ENCODE data around the gene PTPRT.

DNA sequence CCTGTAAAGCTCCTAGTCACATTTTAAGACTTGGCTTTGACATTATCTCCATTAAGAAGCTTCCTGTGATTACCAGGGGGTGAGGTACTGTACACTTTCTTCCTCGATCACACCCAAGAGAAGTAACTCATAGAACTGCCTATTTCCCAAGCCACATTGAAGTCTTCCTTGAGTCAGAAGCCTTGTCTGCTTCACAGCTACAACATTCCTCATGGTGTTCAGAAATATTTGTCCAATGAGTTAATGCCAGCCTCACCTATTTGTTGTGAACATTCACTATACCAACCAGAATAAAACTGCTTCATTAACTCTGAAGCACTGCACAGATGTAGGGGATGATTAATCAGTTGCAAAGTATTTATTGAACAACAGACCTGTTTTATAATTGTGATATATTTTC, 622.3 kb downstream of the PTPRT start:
- TF ChIP-seq SUZ12 (IDR thresholded peaks at IDR 0.05) = no peak
- TF ChIP-seq FOXM1 (IDR thresholded peaks at IDR 0.05; ENCODE audit: borderline replicate concordance) = no peak
- TF ChIP-seq L3MBTL2 (conservative IDR thresholded peaks at IDR 0.05) = no peak
- no peak for TF ChIP-seq FOXK2 (IDR thresholded peaks at IDR 0.05)
- TF ChIP-seq, protein P1, sequence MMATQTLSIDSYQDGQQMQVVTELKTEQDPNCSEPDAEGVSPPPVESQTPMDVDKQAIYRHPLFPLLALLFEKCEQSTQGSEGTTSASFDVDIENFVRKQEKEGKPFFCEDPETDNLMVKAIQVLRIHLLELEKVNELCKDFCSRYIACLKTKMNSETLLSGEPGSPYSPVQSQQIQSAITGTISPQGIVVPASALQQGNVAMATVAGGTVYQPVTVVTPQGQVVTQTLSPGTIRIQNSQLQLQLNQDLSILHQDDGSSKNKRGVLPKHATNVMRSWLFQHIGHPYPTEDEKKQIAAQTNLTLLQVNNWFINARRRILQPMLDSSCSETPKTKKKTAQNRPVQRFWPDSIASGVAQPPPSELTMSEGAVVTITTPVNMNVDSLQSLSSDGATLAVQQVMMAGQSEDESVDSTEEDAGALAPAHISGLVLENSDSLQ (IDR thresholded peaks at IDR 0.05) = no peak
- no peak for TF ChIP-seq ARNT (IDR thresholded peaks at IDR 0.05)
- no peak for TF ChIP-seq SP1 (IDR thresholded peaks at IDR 0.05)
- no peak for TF ChIP-seq BHLHE40 (IDR thresholded peaks at IDR 0.05; ENCODE audit: borderline replicate concordance)
- TF ChIP-seq ZNF384 (IDR thresholded peaks at IDR 0.05) = no peak
- TF ChIP-seq FOXA1 (IDR thresholded peaks at IDR 0.05) = no peak
- TF ChIP-seq ELF4 (IDR thresholded peaks at IDR 0.05) = no peak
- no peak for TF ChIP-seq CTBP1 (IDR thresholded peaks at IDR 0.05; ENCODE audit: borderline replicate concordance)
- no peak for TF ChIP-seq NFRKB (IDR thresholded peaks at IDR 0.05)
- TF ChIP-seq HDGF (IDR thresholded peaks at IDR 0.05; ENCODE audit: borderline replicate concordance) = no peak
